ENCODE measurements around the gene POC1B.

Gene POC1B

GRCh38 chr12:89433634-89434033, 92.2 kb downstream of the POC1B start:
- no peak for DNase-seq (ENCODE audit: low spot score)
- in situ Hi-C loops (cut with MboI; ENCODE audit: low pct_unique_long_range_greater_than_20kb, low sequenced_read_pairs, unreplicated experiment) = no loop called here
- TF ChIP-seq CTCF (IDR thresholded peaks at IDR 0.05; ENCODE audit: extremely low read depth, insufficient read depth, missing control alignments) = no peak

- in situ Hi-C loops (cut with MboI; ENCODE audit: low pct_unique_long_range_greater_than_20kb, low sequenced_read_pairs, unreplicated experiment) = no loop called here
- no peak for TF ChIP-seq CTCF (IDR thresholded peaks at IDR 0.05; ENCODE audit: extremely low read depth, insufficient read depth, missing control alignments)
- DNase-seq (ENCODE audit: low spot score) = no peak
Observed at GRCh38 chr12:89432396-89432795, 93.5 kb downstream of the POC1B start.

DNA sequence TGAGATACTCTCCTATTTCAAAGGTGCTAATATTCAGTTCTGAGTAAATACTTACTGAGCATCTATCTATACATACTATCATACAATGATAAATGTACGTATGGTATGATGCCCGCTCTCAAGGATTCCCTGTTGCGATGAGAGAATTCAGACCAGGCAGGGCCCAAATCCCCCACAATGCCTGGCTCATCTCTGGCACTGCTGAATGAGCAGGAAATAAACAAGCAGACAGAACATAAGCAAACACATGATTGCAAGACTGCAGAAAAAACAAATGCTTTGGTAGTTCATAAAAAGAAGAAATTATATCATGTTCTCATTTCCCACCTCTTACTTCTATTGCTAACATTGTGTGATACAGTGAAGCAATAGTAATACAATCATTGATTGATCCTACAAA, 96.3 kb downstream of the POC1B start:
- no peak for DNase-seq (ENCODE audit: low spot score)
- TF ChIP-seq CTCF (IDR thresholded peaks at IDR 0.05; ENCODE audit: extremely low read depth, insufficient read depth, missing control alignments) = no peak
- in situ Hi-C loops (cut with MboI; ENCODE audit: low pct_unique_long_range_greater_than_20kb, low sequenced_read_pairs, unreplicated experiment) = no loop called here

DNA sequence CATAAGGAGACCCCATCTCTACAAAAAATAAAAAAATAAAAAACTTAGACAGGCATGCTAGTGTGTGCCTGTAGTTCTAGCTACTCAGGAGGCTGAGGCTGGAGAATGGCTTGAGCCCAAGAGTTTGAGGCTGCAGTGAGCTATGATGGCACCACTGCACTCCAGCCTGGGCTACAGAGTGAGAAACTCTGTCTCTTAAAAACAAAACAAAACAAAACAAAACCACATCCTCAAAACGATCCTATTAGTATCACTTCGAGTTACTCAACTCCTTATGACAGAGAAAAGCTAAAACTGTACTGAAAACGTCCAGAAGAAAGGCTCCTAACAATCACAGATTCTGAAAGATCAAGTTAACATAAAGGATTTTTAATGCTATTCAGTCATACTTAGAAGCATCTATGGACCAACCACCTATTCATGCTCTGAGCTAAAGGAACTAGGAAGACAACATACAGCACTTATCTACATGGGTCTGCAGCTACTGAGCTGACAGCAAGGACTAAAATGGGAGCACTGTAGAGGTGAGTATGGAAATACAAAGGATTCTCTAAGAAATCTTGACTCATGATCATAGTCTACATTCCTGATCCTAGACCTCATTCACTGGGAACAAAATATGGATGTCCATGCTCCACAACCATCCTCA, 98.2 kb downstream of the POC1B start:
- in situ Hi-C loops (cut with MboI; ENCODE audit: low pct_unique_long_range_greater_than_20kb, low sequenced_read_pairs, unreplicated experiment) = no loop called here
- DNase-seq (ENCODE audit: low spot score) = no peak
- no peak for TF ChIP-seq CTCF (IDR thresholded peaks at IDR 0.05; ENCODE audit: extremely low read depth, insufficient read depth, missing control alignments)

DNA sequence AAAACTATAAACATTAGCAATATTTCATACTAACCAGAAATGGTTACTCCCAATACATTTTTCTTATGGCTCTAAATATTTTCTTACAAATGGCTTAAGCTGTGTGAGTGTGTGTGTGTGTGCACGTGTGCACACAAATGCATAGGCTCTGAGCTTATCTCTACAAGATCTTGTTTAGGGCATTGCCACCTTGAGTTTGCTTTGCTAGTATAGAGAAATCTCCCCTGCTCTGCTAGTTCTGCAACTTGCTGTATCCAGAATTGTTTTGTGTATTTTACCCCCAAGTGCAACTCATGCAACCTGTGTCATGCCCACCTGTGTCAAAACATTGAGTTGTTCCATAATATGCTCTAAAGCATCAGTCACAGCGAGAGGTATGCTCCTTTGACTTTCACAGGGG, 101.0 kb downstream of the POC1B start:
- no peak for DNase-seq (ENCODE audit: low spot score)
- TF ChIP-seq CTCF (IDR thresholded peaks at IDR 0.05; ENCODE audit: extremely low read depth, insufficient read depth, missing control alignments) = no peak
- in situ Hi-C loops (cut with MboI; ENCODE audit: low pct_unique_long_range_greater_than_20kb, low sequenced_read_pairs, unreplicated experiment) = no loop called here

GRCh38 chr12:89424389-89424788, 101.5 kb downstream of the POC1B start:
- TF ChIP-seq CTCF (IDR thresholded peaks at IDR 0.05; ENCODE audit: extremely low read depth, insufficient read depth, missing control alignments) = no peak
- in situ Hi-C loops (cut with MboI; ENCODE audit: low pct_unique_long_range_greater_than_20kb, low sequenced_read_pairs, unreplicated experiment) = no loop called here
- DNase-seq (ENCODE audit: low spot score) = no peak

Measured in GM13977 (cell line).